Epithelial cell of esophagus (primary cell): Measurements from ENCODE around the gene RILP.

Experiments used
- DNase-seq: peaks from one replicate; pipeline ENCODE4 v3.0.0; 2010; ENCODE audit warnings: low read depth
- H3K4me3 ChIP-seq: 2 replicates; pipeline ENCODE4 v1.5.1; 2011; ENCODE audit warnings: mild to moderate bottlenecking, low read length, control low read depth
- CTCF ChIP-seq: IDR thresholded peaks from 2 replicates; pipeline ENCODE4 v1.5.1; 2011; ENCODE audit warnings: low read depth, mild to moderate bottlenecking, low read length, control low read depth, inconsistent platforms; ENCODE audit not compliant: insufficient read depth; ENCODE audit errors: missing control alignments

RILP gene

GRCh38 chr17:1634841-1635650, 14.6 kb downstream of the RILP start:
- DNase-seq, result no peak
- TF ChIP-seq CTCF, result no peak
- no peak overlapping the region for H3K4me3 ChIP-seq

- H3K4me3 ChIP-seq, result no peak overlapping the region
- DNase-seq, result no peak
- no peak for TF ChIP-seq CTCF
Observed at GRCh38 chr17:1630662-1631061, 19.0 kb downstream of the RILP start.

- H3K4me3 ChIP-seq, result peak overlapping the region; percentile 73
- peak; percentile 67 for TF ChIP-seq CTCF
- peak; percentile 77 for DNase-seq
Observed at GRCh38 chr17:1629504-1630310, 20.0 kb downstream of the RILP start.

GRCh38 chr17:1628856-1629503, 20.7 kb downstream of the RILP start:
- peak overlapping the region; percentile 73 for H3K4me3 ChIP-seq
- peak; percentile 93 for DNase-seq
- no peak for TF ChIP-seq CTCF

- no peak for TF ChIP-seq CTCF
Observed at GRCh38 chr17:1627982-1628855, 21.4 kb downstream of the RILP start, which contains the start of gene SLC43A2. Gene SLC43A2, minus strand, starts transcription at chr17:1628834. Its CDS starts 960 bp downstream, at chr17:1627874.

GRCh38 chr17:1627182-1627981, 22.3 kb downstream of the RILP start:
- H3K4me3 ChIP-seq, result peak overlapping the region; percentile 73

More at GRCh38 chr17:1627982-1628855, 21.4 kb downstream of the RILP start, which contains the start of gene SLC43A2:
- peak; percentile 84 for DNase-seq
- peak within 1 kb of the TSS; percentile 73 for H3K4me3 ChIP-seq

More at GRCh38 chr17:1627182-1627981, 22.3 kb downstream of the RILP start:
- no peak for DNase-seq
- no peak for TF ChIP-seq CTCF
